SW480 (cell line): ENCODE measurements around the gene CDC34.
"Not testable (repeated sequence)": the region's sequence is repeated elsewhere in the genome, so short reads cannot be mapped to it uniquely, and the experiment has no call there.

Experiments used
- DNase-seq: peaks from one replicate; pipeline ENCODE4 v3.0.0-alpha.2; 2016; ENCODE audit warnings: low spot score

CDC34 gene

GRCh38 chr19:573519-573825 lies 41.9 kb downstream of the CDC34 start:
- DNase-seq = no peak

DNA sequence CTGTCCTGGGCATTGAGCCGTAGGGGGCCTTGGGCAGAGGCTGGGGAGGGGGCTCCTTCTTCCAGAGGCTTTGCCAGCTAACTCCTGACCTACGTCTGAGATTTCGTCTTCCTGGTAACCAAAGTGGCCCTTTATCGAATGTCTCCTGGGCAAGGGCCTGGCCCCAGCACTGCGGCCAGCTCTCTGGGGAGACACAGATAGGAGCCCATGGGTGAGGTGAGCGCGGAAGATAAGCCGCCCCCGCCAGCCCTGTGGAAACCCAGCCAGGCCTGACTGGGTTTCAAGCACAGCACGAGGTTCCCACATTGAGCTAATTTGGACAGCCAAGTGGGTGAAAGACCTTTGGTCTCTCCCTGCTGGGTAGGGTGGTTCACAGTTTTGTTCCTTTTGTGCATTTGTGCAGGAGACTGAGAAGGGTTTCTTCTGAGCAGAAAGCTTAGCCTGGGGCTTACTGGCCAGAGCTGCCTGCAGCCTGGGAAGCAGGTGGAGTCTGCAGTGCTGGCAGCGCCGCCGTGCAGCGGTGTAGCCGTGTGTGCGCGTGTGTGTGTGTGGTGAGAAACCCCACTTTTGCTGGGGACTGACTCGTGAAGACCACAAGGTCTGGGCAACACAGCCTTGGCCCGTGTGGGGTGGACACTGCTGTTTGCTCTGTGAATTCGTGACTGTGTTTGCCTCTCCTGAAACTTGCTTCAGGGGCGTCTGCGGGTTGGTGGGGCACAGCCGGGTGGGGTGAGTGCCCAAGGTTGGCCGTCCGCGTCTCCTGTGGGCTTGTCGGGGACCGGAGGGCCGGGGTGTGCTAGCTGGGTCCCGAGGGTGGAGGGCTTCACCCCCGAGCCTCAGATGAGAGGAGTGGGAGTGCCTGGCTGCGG lies 43.3 kb downstream of the CDC34 start:
- DNase-seq = no peak

DNA sequence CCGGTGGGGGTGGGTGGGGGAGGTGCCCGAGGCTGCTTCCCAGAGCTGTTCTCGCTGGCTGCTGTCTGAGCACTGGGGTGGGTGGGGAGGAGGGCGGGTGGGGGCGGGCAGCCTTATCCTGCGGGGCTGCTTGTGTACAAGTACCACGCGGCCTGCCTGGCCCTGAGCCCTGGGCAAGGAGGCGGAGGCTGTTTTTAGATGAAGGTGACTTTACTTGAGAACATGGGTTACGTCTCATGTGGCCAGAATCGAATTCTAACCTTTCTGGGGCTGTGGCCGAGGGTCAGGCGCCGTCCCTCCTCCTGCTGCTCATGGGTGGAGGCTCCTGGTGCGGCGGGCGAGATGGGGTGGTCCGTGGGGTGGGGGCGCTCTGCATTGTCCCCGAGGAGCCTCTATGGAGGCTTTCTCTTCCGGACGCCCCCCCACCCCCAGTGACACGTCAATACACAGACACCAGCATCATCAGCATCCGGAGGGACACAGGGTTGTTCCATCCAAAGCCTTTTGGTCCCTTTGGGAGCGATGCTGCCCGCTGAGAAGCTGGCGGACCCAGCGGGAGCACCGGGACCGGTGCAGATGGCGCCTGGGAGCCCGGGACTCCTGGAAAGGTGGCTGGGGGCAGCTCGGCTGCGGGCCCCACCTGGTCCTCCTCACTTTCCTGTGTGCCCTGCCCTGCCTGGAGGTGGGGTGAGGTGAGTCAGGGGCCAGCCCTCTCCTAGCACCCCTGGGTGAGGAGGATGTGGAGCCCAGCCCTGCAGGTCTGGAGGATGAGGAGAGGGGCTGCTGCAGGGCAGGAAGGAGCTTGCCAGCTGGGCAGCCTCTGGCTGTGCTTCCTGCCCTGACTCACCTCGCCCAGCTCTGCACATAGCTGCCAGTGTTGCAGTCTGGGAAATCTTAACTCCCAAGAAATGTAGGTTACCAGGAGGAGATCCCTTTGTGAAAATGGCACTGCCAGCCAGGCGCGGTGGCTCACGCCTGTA lies 44.3 kb downstream of the CDC34 start:
- no peak for DNase-seq

DNA sequence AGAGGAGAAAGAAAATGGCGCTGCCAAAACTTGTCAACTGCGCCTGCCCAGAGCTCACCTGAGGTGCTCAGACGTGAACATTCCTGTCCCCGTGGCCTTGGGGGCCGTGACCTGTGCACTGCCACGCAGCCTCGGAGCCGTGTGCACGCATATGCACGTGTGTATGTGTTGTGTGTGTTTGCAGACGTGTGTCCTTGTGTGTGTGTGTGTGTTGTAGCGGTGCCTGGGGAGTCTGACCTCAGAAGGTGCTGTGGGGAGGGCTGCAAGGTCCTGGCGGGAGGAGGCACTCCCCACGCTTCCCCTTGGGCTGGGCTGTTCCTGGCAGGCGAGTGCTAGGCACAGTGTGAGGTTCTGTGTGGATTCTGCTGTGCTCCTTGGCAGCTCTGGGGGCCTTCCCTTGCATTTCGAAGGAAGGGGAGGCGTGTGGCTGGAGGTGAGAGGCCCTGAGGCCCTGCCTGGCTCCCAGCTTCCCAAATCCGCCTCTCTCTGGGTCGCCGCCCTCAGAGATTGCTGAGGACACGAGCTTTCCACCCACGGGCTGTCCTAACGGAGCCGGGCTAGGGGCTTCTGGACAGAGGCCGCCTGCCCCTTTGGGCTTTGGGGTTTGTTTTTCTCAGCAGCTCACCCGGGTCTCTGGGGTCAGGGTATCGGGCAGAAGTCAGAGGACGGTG lies 45.3 kb downstream of the CDC34 start:
- no peak for DNase-seq

GRCh38 chr19:577439-578392 lies 46.2 kb downstream of the CDC34 start:
- no peak for DNase-seq

DNA sequence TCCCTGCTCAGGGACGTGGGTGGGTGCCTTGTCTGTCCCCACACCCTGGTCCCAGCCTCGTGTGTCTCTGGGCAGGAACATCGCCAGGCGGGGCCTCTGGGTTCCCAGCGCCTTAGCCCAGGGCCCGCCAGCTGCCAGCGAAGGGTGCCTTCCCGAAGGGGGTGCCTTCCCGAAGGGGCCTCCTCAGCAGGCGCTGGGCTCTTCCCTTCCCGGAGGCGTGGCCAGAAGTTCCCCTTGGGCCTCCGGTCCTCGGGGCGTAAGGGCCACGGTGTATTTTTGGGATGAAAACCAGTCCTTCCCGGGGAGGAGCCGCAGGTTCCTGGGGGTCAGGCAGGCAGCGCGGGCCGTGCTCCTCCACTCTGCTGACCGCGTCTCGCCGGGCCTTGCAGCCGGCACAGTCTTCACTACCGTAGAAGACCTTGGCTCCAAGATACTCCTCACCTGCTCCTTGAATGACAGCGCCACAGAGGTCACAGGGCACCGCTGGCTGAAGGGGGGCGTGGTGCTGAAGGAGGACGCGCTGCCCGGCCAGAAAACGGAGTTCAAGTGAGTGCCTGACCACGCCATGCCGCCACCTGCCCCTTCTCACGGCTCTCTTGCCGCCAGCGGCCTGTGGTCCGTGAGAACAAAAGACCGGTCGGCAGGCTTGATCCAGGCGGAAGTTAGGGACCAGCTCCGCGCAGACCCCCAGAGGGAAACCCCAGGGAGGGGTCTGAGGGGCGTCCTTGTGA lies 47.7 kb downstream of the CDC34 start:
- no peak for DNase-seq

DNA sequence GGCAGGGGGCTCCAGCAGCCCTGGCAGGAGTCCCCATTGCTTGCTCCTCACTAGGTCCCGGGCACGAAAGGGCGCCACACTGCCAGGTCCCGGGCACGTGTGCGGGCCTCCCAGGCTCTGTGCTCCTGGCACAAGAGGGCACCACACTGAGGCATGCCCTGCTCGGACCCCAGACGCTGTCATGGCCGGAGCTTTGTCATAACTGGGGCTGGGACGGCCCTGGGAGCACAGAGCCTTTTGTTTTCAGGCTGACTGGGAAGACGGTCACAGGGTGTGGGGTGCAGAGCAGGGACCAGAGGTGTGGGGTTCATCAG lies 48.2 kb downstream of the CDC34 start:
- no peak for DNase-seq

DNA sequence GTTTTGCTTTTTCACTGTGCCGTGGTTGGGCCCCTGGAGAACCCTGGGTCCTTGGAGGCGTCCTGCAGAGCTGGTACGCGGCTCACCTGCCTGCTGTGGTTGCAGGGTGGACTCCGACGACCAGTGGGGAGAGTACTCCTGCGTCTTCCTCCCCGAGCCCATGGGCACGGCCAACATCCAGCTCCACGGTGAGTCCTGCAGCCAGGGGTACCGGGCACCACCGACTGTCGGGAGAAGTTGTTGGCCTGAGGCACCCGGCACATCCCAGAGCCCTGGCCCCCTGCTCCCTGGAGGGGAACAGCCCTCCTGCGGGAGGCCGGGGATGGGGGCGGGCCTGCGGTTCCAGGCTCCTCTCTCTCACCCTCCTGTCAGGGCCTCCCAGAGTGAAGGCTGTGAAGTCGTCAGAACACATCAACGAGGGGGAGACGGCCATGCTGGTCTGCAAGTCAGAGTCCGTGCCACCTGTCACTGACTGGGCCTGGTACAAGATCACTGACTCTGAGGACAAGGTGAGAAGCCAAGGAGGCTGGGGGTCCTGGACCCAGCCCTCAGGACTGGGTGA lies 48.8 kb downstream of the CDC34 start:
- no peak for DNase-seq

- DNase-seq = no peak
Measured at GRCh38 chr19:581399-582111, 50.0 kb downstream of the CDC34 start.

DNA sequence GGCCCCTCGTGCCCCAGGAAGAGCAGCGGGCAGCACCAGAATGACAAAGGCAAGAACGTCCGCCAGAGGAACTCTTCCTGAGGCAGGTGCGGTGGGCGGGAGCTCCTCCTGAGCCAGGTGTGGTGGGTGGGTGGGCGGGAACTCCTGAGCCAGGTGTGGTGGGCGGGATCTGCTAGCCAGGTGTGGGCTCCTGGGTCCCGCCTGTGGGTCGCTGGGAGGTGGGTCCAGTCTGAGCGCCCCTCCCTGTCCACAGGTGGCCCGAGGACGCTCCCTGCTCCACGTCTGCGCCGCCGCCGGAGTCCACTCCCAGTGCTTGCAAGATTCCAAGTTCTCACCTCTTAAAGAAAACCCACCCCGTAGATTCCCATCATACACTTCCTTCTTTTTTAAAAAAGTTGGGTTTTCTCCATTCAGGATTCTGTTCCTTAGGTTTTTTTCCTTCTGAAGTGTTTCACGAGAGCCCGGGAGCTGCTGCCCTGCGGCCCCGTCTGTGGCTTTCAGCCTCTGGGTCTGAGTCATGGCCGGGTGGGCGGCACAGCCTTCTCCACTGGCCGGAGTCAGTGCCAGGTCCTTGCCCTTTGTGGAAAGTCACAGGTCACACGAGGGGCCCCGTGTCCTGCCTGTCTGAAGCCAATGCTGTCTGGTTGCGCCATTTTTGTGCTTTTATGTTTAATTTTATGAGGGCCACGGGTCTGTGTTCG lies 51.1 kb downstream of the CDC34 start:
- DNase-seq = no peak

DNA sequence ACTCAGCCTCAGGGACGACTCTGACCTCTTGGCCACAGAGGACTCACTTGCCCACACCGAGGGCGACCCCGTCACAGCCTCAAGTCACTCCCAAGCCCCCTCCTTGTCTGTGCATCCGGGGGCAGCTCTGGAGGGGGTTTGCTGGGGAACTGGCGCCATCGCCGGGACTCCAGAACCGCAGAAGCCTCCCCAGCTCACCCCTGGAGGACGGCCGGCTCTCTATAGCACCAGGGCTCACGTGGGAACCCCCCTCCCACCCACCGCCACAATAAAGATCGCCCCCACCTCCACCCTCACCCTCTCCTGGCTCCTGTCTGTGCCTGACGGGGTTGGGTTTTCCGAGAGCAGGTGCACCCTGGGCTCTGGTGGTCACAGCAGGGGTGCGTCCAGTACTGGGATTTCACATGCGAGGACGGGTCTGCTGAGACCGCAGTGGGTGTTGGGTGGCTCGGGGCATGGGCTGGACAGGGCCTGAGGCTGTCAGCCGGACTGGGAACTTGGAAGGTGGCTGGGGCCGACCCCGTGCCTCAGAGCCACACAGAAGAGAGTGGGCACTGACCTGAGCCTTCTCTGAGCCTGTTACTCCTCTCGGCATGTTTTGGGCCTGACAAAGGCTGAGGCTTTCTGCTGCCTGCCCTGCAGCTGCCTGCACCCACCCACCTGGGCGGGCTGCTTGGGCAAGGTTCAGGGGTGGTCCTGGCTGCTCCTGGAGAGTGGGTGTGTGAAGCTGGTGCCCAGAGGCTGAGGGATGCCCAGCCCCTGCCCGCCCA lies 51.8 kb downstream of the CDC34 start:
- no peak for DNase-seq

- no peak for DNase-seq
Measured at GRCh38 chr19:583968-584239, 52.3 kb downstream of the CDC34 start.

GRCh38 chr19:584240-585001 lies 52.9 kb downstream of the CDC34 start:
- DNase-seq = no peak

DNA sequence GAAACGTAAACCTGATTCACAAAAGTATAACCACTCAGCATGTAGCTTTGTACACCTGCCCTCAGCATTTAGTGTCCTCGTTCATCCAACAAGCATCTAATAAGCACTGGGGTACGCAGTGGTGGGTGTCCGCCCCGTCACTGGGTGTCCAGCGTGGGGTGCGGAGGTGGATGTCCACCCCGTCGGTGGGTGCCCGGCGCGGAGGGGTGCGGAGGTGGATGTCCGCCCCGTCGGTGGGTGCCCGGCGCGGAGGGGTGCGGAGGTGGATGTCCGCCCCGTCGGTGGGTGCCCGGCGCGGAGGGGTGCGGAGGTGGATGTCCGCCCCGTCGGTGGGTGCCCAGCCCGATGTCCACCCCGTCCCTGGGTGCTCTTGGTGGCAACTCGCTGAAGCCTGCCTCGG lies 53.6 kb downstream of the CDC34 start:
- DNase-seq = not testable (repeated sequence)

DNA sequence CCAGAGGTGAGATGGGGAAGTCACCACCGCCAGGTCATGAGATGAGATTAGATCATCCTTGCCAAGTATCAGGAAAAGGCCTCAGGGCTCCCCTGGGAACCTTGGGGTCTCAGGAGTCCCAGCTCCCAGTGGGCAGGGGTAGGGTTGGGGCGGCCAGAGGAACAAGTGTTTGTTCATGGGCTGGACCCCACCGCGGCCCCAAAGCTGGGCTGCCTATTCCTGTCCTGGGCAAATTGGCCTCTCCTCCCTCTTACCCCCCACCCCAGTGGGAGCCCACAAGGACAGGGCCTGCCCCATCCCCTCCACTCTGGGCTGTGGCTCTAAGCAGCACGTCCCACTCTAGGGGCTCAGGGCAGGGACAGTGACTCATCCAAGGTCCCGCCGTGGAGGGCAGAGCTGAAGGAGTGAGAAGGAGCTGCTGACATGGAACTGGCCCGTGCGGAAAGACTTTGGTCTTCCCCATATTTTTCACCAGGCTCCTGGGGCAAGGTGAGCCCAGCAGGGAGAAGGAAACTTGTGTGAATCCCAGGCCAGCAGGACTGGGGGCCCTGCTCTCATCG lies 54.1 kb downstream of the CDC34 start:
- DNase-seq = no peak

DNA sequence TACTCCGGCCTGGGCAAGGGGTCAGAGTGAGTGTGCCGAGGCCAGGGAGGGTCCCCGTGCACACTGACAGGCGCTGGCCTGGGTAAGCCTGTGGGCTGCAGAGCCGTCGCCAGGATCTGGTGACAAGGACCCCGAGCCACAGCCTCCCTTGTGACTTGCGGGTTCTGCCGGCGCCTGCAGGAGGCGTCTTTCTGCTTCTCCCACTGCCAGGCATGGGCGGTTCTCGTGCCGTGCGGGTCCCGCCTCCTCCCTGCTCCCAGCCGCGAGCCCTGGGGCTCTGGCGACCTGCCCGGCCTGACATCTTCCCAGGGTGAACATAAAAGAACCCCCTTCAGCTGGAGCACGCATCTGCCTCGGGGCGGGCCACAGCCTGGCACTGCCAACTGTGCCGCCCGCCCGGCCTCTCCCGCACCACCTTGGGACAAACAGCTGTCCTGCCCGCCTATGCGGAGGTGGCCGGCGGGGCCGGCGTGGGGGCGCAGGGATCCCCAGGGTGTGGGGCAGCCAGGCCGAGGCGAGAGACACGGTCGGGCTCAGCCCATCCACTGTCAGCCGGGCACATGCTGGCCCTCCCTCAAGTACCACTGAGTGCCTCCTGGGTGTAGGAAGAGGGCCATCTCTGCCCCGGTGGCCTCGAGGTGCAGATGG lies 56.7 kb downstream of the CDC34 start:
- peak; percentile 76 for DNase-seq
